KBM-7 (cell line): ENCODE data around the gene MAP1A.
"Not testable (repeated sequence)": the region's sequence is repeated elsewhere in the genome, so short reads cannot be mapped to it uniquely, and the experiment has no call there.

Experiments
- DNase-seq: peaks from one replicate; pipeline ENCODE4 v3.0.0-alpha.2; 2015
- in situ Hi-C: fragments of 300-500 bp; cut with MboI; formaldehyde crosslinking; loops from 2 replicates; pipeline ENCODE4 v1.14.3; 2020; ENCODE audit warnings: low sequenced_read_pairs, low pct_unique_long_range_greater_than_20kb, mixed read lengths

Gene MAP1A

DNA sequence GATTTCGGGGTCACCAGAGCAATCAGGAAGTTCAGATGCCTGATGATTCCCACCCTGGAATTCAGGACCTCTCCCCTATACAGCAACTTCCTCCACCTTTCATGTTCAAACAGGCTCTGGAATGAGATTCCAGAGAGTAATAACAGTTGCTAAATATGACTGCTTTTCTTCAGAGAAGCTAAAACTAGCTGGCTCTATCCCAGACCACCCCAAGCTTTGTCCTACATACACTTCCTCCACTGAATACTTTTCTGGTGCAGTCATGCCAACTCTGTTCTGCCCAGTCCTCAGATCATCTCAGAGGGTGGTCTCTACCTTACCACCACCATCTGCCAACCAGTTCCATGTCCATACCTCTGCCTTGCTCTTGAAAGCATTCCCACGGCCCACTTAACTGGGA, 49.2 kb downstream of the MAP1A start:
- in situ Hi-C loops, DNase-seq: not testable (repeated sequence)

DNA sequence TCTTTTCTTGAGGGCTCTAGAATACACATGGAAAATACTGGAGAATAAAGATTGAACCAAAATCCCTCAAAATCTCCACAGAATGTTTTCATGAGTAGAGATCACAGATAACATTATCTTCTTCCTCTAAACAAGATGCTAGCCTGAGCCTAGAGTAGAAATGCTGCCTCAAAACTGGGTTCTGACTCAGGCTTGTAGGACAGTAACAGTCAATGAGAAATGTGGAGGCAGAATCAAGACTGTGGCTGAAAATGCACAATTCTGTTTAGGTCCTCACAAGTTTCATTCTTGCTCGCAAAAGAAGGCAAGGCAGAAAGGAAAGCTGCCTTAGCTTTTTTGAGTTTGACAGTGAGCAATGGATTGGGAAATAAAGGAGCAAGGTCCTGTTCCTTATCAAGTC, 57.2 kb downstream of the MAP1A start:
- in situ Hi-C loops, DNase-seq: not testable (repeated sequence)
